Stimulated activated CD8-positive, alpha-beta memory T cell treated with anti-CD3 and anti-CD28 coated beads, Interleukin-4, amount 100 ng/mL, for 1 hour (primary cell): ENCODE results near the gene ATXN1.
"Not testable (repeated sequence)": the region's sequence is repeated elsewhere in the genome, so short reads cannot be mapped to it uniquely, and the experiment has no call there.

ENCODE experiments used
- DNase-seq, 2 donors: peaks; one replicate each; pipeline ENCODE4 v3.0.0-alpha.2; 2020; ENCODE audit warnings: low read depth in 2 of 2, low spot score in 1 of 2

The ATXN1 gene

GRCh38 chr6:16702627-16703378 lies 58.5 kb downstream of the ATXN1 start:
- DNase-seq, result not testable (repeated sequence)

GRCh38 chr6:16700916-16701234 lies 60.4 kb downstream of the ATXN1 start:
- no peak for DNase-seq

GRCh38 chr6:16700202-16700915 lies 60.9 kb downstream of the ATXN1 start:
- no peak for DNase-seq

- no peak for DNase-seq
Measured at GRCh38 chr6:16698997-16699868, 62.0 kb downstream of the ATXN1 start.

- DNase-seq, result no peak
Measured at GRCh38 chr6:16698162-16698533, 63.1 kb downstream of the ATXN1 start.

- no peak for DNase-seq
Measured at GRCh38 chr6:16697437-16698161, 63.7 kb downstream of the ATXN1 start.

- no peak for DNase-seq
Measured at GRCh38 chr6:16696496-16696895, 64.8 kb downstream of the ATXN1 start.

- DNase-seq, result no peak
Measured at GRCh38 chr6:16694781-16695578, 66.3 kb downstream of the ATXN1 start.

GRCh38 chr6:16691324-16691723 lies 69.9 kb downstream of the ATXN1 start:
- DNase-seq, result no peak

- no peak for DNase-seq
Measured at GRCh38 chr6:16690608-16691142, 70.6 kb downstream of the ATXN1 start.

GRCh38 chr6:16689788-16690607 lies 71.3 kb downstream of the ATXN1 start:
- no peak for DNase-seq

- no peak for DNase-seq
Measured at GRCh38 chr6:16688984-16689636, 72.2 kb downstream of the ATXN1 start.

- no peak for DNase-seq
Measured at GRCh38 chr6:16688436-16688835, 72.8 kb downstream of the ATXN1 start.

GRCh38 chr6:16687045-16687444 lies 74.2 kb downstream of the ATXN1 start:
- DNase-seq, result no peak

- peak in 1 of 2 donors; percentile 40 for DNase-seq
Measured at GRCh38 chr6:16684896-16685554, 76.2 kb downstream of the ATXN1 start.

- DNase-seq, result no peak
Measured at GRCh38 chr6:16684195-16684689, 77.0 kb downstream of the ATXN1 start.

GRCh38 chr6:16683641-16684194 lies 77.5 kb downstream of the ATXN1 start:
- no peak for DNase-seq
